Measurements from ENCODE around the gene NEK11.

DNA sequence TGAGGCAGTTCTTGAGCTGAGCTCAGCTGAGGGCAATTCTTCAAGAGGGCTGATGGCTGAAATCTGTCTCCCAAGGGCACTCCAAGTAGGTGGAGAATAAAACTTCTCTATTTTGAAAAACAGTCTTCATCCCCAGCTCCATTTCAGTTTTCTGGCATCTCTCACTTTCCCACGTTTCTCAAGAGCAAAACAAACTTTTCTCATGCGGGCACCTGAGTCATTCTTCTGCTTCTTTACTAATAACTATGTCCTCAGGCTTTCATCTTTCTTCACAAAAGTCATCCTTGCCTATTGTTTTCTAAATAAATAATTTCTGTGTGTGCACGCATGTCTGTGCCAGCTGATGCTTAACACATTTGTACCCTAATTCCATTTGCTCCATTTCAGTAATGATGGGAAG is 258.8 kb downstream of the NEK11 start:
- TF ChIP-seq, protein P1, sequence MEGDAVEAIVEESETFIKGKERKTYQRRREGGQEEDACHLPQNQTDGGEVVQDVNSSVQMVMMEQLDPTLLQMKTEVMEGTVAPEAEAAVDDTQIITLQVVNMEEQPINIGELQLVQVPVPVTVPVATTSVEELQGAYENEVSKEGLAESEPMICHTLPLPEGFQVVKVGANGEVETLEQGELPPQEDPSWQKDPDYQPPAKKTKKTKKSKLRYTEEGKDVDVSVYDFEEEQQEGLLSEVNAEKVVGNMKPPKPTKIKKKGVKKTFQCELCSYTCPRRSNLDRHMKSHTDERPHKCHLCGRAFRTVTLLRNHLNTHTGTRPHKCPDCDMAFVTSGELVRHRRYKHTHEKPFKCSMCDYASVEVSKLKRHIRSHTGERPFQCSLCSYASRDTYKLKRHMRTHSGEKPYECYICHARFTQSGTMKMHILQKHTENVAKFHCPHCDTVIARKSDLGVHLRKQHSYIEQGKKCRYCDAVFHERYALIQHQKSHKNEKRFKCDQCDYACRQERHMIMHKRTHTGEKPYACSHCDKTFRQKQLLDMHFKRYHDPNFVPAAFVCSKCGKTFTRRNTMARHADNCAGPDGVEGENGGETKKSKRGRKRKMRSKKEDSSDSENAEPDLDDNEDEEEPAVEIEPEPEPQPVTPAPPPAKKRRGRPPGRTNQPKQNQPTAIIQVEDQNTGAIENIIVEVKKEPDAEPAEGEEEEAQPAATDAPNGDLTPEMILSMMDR (IDR thresholded peaks at IDR 0.05; ENCODE audit: borderline replicate concordance, extremely low read depth, low read length, poor library complexity, severe bottlenecking) = no peak
- TF ChIP-seq EZH2 (IDR thresholded peaks at IDR 0.05; ENCODE audit: borderline replicate concordance, low read depth, low read length, severe bottlenecking) = no peak

All from DND-41 (cell line).